Measurements from ENCODE around the gene BUD13. TPM values are rescaled to one million over a fixed set of nuclear protein-coding genes. Genes with fewer than 3 reads are reported as not detected.

Gene BUD13
- total and polyA plus RNA-seq, 2 experiments from 2014 or later, result 17.0 to 24.8 TPM

GRCh38 chr11:116807601-116808261 is 34.9 kb upstream of the BUD13 start:
- Histone ChIP-seq H3K27me3 (ENCODE audit: insufficient read depth) (no peaks in the 10 kb centered on the region), H3K4me3 (no peak overlapping the region), H2AFZ (no peak overlapping the region), H4K20me1 (replicated peaks; ENCODE audit: insufficient read depth) (no peaks in the 10 kb centered on the region), H3K4me2 (no peak overlapping the region), H3K36me3 (ENCODE audit: insufficient read depth) (no peaks in the 10 kb centered on the region), H3K79me2 (replicated peaks; ENCODE audit: insufficient read depth) (no peaks in the 10 kb centered on the region), H3K27ac (ENCODE audit: low read depth) (no peak overlapping the region), H3K4me1 (ENCODE audit: insufficient read depth) (no peaks in the 10 kb centered on the region), H3F3A (replicated peaks; ENCODE audit: low read depth) (no peaks in the 10 kb centered on the region), H3K9me2 (ENCODE audit: insufficient read depth) (no peaks in the 10 kb centered on the region)
- DNase-seq (ENCODE audit: low spot score) (no peak), ATAC-seq (no peak)
- Mint-ChIP-seq H3K4me1 (no peaks in the 10 kb centered on the region; the same call in 2 of the 3 replicates), H3K36me3 (ENCODE audit: low read depth) (no peaks in the 10 kb centered on the region), H3K9me3 (no peaks in the 10 kb centered on the region), H3K4me3 (no peak overlapping the region), H3K27ac (no peak overlapping the region), H3K27me3 (ENCODE audit: insufficient read depth, low read depth, poor library complexity) (no peaks in the 10 kb centered on the region)
- TF ChIP-seq STAT1 (IDR thresholded peaks at IDR 0.05; ENCODE audit: unreplicated experiment) (no peak), EZH2phosphoT487 (IDR thresholded peaks at IDR 0.05; ENCODE audit: unreplicated experiment) (no peak), JUNB (IDR thresholded peaks at IDR 0.05; ENCODE audit: unreplicated experiment) (no peak), ZNF331 (CRISPR knock-in tag; IDR thresholded peaks at IDR 0.05; ENCODE audit: low read depth) (no peak), ZNF114 (CRISPR knock-in tag; IDR thresholded peaks at IDR 0.05) (no peak), EZH2 (IDR thresholded peaks at IDR 0.05; ENCODE audit: low read depth, unreplicated experiment) (no peak), POLR2AphosphoS5 (IDR thresholded peaks at IDR 0.05; ENCODE audit: low read depth) (no peak), REST (IDR thresholded peaks at IDR 0.05; ENCODE audit: unreplicated experiment) (no peak), CTCF (conservative IDR thresholded peaks at IDR 0.05; ENCODE audit: low read depth in 2 of 2) (no peak), CREB1 (CRISPR knock-in tag; IDR thresholded peaks at IDR 0.05; ENCODE audit: low read depth) (no peak), ETS1 (IDR thresholded peaks at IDR 0.05) (no peak), NANOG (IDR thresholded peaks at IDR 0.05; ENCODE audit: borderline replicate concordance) (no peak)
- TF ChIP-seq, protein P1, sequence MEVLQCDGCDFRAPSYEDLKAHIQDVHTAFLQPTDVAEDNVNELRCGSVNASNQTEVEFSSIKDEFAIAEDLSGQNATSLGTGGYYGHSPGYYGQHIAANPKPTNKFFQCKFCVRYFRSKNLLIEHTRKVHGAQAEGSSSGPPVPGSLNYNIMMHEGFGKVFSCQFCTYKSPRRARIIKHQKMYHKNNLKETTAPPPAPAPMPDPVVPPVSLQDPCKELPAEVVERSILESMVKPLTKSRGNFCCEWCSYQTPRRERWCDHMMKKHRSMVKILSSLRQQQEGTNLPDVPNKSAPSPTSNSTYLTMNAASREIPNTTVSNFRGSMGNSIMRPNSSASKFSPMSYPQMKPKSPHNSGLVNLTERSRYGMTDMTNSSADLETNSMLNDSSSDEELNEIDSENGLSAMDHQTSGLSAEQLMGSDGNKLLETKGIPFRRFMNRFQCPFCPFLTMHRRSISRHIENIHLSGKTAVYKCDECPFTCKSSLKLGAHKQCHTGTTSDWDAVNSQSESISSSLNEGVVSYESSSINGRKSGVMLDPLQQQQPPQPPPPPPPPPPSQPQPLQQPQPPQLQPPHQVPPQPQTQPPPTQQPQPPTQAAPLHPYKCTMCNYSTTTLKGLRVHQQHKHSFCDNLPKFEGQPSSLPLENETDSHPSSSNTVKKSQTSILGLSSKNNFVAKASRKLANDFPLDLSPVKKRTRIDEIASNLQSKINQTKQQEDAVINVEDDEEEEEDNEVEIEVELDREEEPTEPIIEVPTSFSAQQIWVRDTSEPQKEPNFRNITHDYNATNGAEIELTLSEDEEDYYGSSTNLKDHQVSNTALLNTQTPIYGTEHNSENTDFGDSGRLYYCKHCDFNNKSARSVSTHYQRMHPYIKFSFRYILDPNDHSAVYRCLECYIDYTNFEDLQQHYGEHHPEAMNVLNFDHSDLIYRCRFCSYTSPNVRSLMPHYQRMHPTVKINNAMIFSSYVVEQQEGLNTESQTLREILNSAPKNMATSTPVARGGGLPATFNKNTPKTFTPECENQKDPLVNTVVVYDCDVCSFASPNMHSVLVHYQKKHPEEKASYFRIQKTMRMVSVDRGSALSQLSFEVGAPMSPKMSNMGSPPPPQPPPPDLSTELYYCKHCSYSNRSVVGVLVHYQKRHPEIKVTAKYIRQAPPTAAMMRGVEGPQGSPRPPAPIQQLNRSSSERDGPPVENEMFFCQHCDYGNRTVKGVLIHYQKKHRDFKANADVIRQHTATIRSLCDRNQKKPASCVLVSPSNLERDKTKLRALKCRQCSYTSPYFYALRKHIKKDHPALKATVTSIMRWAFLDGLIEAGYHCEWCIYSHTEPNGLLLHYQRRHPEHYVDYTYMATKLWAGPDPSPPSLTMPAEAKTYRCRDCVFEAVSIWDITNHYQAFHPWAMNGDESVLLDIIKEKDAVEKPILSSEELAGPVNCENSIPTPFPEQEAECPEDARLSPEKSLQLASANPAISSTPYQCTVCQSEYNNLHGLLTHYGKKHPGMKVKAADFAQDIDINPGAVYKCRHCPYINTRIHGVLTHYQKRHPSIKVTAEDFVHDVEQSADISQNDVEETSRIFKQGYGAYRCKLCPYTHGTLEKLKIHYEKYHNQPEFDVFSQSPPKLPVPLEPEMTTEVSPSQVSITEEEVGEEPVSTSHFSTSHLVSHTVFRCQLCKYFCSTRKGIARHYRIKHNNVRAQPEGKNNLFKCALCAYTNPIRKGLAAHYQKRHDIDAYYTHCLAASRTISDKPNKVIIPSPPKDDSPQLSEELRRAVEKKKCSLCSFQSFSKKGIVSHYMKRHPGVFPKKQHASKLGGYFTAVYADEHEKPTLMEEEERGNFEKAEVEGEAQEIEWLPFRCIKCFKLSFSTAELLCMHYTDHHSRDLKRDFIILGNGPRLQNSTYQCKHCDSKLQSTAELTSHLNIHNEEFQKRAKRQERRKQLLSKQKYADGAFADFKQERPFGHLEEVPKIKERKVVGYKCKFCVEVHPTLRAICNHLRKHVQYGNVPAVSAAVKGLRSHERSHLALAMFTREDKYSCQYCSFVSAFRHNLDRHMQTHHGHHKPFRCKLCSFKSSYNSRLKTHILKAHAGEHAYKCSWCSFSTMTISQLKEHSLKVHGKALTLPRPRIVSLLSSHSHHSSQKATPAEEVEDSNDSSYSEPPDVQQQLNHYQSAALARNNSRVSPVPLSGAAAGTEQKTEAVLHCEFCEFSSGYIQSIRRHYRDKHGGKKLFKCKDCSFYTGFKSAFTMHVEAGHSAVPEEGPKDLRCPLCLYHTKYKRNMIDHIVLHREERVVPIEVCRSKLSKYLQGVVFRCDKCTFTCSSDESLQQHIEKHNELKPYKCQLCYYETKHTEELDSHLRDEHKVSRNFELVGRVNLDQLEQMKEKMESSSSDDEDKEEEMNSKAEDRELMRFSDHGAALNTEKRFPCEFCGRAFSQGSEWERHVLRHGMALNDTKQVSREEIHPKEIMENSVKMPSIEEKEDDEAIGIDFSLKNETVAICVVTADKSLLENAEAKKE (CRISPR knock-in tag; IDR thresholded peaks at IDR 0.05), result no peak
